Measurements from ENCODE around the gene MYOM3. TPM values are rescaled to one million over a fixed set of nuclear protein-coding genes. Genes with fewer than 3 reads are reported as not detected.

MYOM3 gene
- total RNA-seq, 2 donors from 2014 or later, result not detected

- Mint-ChIP-seq H3K9me3 (no peaks in the 10 kb centered on the region), H3K27ac (no peak overlapping the region), H3K36me3 (no peaks in the 10 kb centered on the region)
- DNase-seq (ENCODE audit: low spot score in 2 of 2) (no peak), ATAC-seq (no peak)
Observed at GRCh38 chr1:24093732-24094131, 18.2 kb downstream of the MYOM3 start.

GRCh38 chr1:24092979-24093378, 19.0 kb downstream of the MYOM3 start:
- DNase-seq (ENCODE audit: low spot score in 2 of 2), result no peak
- no peak overlapping the region for H3K27ac Mint-ChIP-seq
- ATAC-seq, result no peak
- H3K9me3 Mint-ChIP-seq, result no peaks in the 10 kb centered on the region
- H3K36me3 Mint-ChIP-seq, result no peaks in the 10 kb centered on the region

- no peak overlapping the region for H3K27ac Mint-ChIP-seq
- ATAC-seq (no peak), DNase-seq (ENCODE audit: low spot score in 2 of 2) (no peak)
- no peaks in the 10 kb centered on the region for H3K9me3 Mint-ChIP-seq
- no peaks in the 10 kb centered on the region for H3K36me3 Mint-ChIP-seq
Observed at GRCh38 chr1:24091971-24092482, 19.9 kb downstream of the MYOM3 start.

- ATAC-seq, result no peak
- Mint-ChIP-seq H3K36me3 (no peaks in the 10 kb centered on the region), H3K27ac (no peak overlapping the region), H3K9me3 (no peaks in the 10 kb centered on the region)
- no peak for DNase-seq (ENCODE audit: low spot score in 2 of 2)
Observed at GRCh38 chr1:24090736-24091135, 21.2 kb downstream of the MYOM3 start.

GRCh38 chr1:24089743-24090555, 22.0 kb downstream of the MYOM3 start:
- no peak for ATAC-seq

GRCh38 chr1:24089027-24089742, 22.8 kb downstream of the MYOM3 start:
- H3K9me3 Mint-ChIP-seq, result no peaks in the 10 kb centered on the region
- no peak for ATAC-seq
- no peak for DNase-seq (ENCODE audit: low spot score in 2 of 2)
- no peak overlapping the region for H3K27ac Mint-ChIP-seq
- H3K36me3 Mint-ChIP-seq, result no peaks in the 10 kb centered on the region

More at GRCh38 chr1:24089743-24090555, 22.0 kb downstream of the MYOM3 start:
- DNase-seq (ENCODE audit: low spot score in 2 of 2), result no peak
- Mint-ChIP-seq H3K36me3 (no peaks in the 10 kb centered on the region), H3K9me3 (no peaks in the 10 kb centered on the region), H3K27ac (no peak overlapping the region)

GRCh38 chr1:24086466-24086865, 25.5 kb downstream of the MYOM3 start:
- ATAC-seq (no peak), DNase-seq (ENCODE audit: low spot score in 2 of 2) (no peak)
- Mint-ChIP-seq H3K36me3 (no peaks in the 10 kb centered on the region), H3K9me3 (no peaks in the 10 kb centered on the region), H3K27ac (no peak overlapping the region)

GRCh38 chr1:24085546-24085945, 26.4 kb downstream of the MYOM3 start:
- Mint-ChIP-seq H3K27ac (no peak overlapping the region), H3K9me3 (no peaks in the 10 kb centered on the region), H3K36me3 (no peaks in the 10 kb centered on the region)
- DNase-seq (ENCODE audit: low spot score in 2 of 2) (no peak), ATAC-seq (no peak)

- no peaks in the 10 kb centered on the region for H3K9me3 Mint-ChIP-seq
- no peak for ATAC-seq
Observed at GRCh38 chr1:24085007-24085406, 26.9 kb downstream of the MYOM3 start.

GRCh38 chr1:24084050-24084449, 27.9 kb downstream of the MYOM3 start:
- DNase-seq (ENCODE audit: low spot score in 2 of 2) (no peak), ATAC-seq (no peak)
- H3K9me3 Mint-ChIP-seq, result no peaks in the 10 kb centered on the region
- H3K27ac Mint-ChIP-seq, result no peak overlapping the region
- no peaks in the 10 kb centered on the region for H3K36me3 Mint-ChIP-seq

More at GRCh38 chr1:24085007-24085406, 26.9 kb downstream of the MYOM3 start:
- Mint-ChIP-seq H3K27ac (no peak overlapping the region), H3K36me3 (no peaks in the 10 kb centered on the region)
- DNase-seq (ENCODE audit: low spot score in 2 of 2), result no peak

GRCh38 chr1:24082372-24082771, 29.6 kb downstream of the MYOM3 start:
- DNase-seq (ENCODE audit: low spot score in 2 of 2), result no peak
- no peaks in the 10 kb centered on the region for H3K36me3 Mint-ChIP-seq

GRCh38 chr1:24081190-24081589, 30.7 kb downstream of the MYOM3 start:
- ATAC-seq (no peak), DNase-seq (ENCODE audit: low spot score in 2 of 2) (no peak)
- Mint-ChIP-seq H3K36me3 (no peaks in the 10 kb centered on the region), H3K27ac (no peak overlapping the region), H3K9me3 (no peaks in the 10 kb centered on the region)

More at GRCh38 chr1:24082372-24082771, 29.6 kb downstream of the MYOM3 start:
- ATAC-seq, result no peak
- no peak overlapping the region for H3K27ac Mint-ChIP-seq
- no peaks in the 10 kb centered on the region for H3K9me3 Mint-ChIP-seq

- no peaks in the 10 kb centered on the region for H3K36me3 Mint-ChIP-seq
- H3K27ac Mint-ChIP-seq, result no peak overlapping the region
Observed at GRCh38 chr1:24080131-24080530, 31.8 kb downstream of the MYOM3 start.

GRCh38 chr1:24077278-24077978, 34.5 kb downstream of the MYOM3 start:
- H3K27ac Mint-ChIP-seq, result no peak overlapping the region
- H3K36me3 Mint-ChIP-seq, result no peaks in the 10 kb centered on the region
- DNase-seq (ENCODE audit: low spot score in 2 of 2) (no peak), ATAC-seq (no peak)
- H3K9me3 Mint-ChIP-seq, result no peaks in the 10 kb centered on the region

More at GRCh38 chr1:24080131-24080530, 31.8 kb downstream of the MYOM3 start:
- no peaks in the 10 kb centered on the region for H3K9me3 Mint-ChIP-seq
- ATAC-seq, result no peak
- DNase-seq (ENCODE audit: low spot score in 2 of 2), result no peak

- no peak for DNase-seq (ENCODE audit: low spot score in 2 of 2)
- Mint-ChIP-seq H3K36me3 (no peaks in the 10 kb centered on the region), H3K9me3 (no peaks in the 10 kb centered on the region), H3K27ac (no peak overlapping the region)
- ATAC-seq, result no peak
Observed at GRCh38 chr1:24075946-24076345, 36.0 kb downstream of the MYOM3 start.

- H3K36me3 Mint-ChIP-seq, result no peaks in the 10 kb centered on the region
- DNase-seq (ENCODE audit: low spot score in 2 of 2), result no peak
- ATAC-seq, result no peak
- H3K9me3 Mint-ChIP-seq, result no peaks in the 10 kb centered on the region
- H3K27ac Mint-ChIP-seq, result no peak overlapping the region
Observed at GRCh38 chr1:24075590-24075854, 36.4 kb downstream of the MYOM3 start.

All from activated naive CD4-positive, alpha-beta T cell treated with anti-CD3 and anti-CD28 coated beads, Interleukin-2, amount 50 U/mL, for 72 hours (primary cell).